ENCODE measurements around the gene SLC35G3. TPM values are rescaled to one million over a fixed set of nuclear protein-coding genes. Genes with fewer than 3 reads are reported as not detected.
A peak's percentile ranks its signal among the peaks of the same experiment; 100 is the strongest.

Gene SLC35G3
- total and polyA plus RNA-seq, 2 experiments from 2014 or later: not detected

DNA sequence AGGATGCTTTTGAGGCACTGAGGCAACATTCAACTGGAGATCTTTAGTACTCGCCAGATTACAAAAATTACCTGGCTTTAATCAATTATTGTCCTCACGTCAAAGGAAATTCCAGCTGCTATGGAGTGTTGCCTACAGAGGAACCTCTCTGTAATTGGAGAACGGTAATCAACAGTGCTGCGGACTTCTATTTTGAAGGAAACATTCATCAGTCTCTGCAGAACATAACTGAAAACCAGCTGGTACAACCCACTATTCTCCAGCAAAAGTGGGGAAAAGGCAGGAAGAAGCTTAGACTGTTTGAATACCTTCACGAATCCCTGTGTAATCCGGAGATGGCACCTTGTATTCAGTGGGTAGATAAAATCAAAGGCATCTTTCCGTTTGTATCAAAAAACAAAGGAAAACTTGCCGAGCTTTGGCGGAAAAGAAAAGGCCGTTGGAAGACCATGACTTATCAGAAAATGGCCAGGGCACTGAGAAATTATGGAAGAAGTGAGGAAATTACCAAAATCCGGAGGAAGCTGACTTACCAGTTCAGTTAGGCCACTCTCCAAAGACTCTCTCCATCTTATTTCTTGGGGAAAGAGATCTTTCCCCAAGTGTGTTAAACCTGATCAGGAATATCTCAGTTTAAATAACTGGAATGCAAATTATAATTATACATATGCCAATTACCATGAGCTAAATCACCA is 3.0 kb downstream of the SLC35G3 start:
- H2AFZ ChIP-seq: peak overlapping the region; percentile 69
- H3K79me2 ChIP-seq (replicated peaks; ENCODE audit: insufficient read depth): no peaks in the 10 kb centered on the region
- H3K27ac ChIP-seq (ENCODE audit: low read depth): no peak overlapping the region
- Mint-ChIP-seq H3K4me1 (no peaks in the 10 kb centered on the region), H3K36me3 (ENCODE audit: low read depth) (peaks cover 9% of the 10 kb centered on the region; the same call in 2 of the 3 replicates), H3K27me3 (ENCODE audit: insufficient read depth, low read depth, poor library complexity) (no peaks in the 10 kb centered on the region), H3K27ac (no peak overlapping the region), H3K4me3 (no peak overlapping the region), H3K9me3 (peaks cover 16% of the 10 kb centered on the region)
- H3F3A ChIP-seq (replicated peaks; ENCODE audit: low read depth): no peaks in the 10 kb centered on the region
- no peaks in the 10 kb centered on the region for H3K36me3 ChIP-seq (ENCODE audit: insufficient read depth)
- no peaks in the 10 kb centered on the region for H4K20me1 ChIP-seq (replicated peaks; ENCODE audit: insufficient read depth)
- H3K27me3 ChIP-seq (ENCODE audit: insufficient read depth): no peaks in the 10 kb centered on the region
- DNase-seq (ENCODE audit: low spot score): no peak
- TF ChIP-seq, protein P1, sequence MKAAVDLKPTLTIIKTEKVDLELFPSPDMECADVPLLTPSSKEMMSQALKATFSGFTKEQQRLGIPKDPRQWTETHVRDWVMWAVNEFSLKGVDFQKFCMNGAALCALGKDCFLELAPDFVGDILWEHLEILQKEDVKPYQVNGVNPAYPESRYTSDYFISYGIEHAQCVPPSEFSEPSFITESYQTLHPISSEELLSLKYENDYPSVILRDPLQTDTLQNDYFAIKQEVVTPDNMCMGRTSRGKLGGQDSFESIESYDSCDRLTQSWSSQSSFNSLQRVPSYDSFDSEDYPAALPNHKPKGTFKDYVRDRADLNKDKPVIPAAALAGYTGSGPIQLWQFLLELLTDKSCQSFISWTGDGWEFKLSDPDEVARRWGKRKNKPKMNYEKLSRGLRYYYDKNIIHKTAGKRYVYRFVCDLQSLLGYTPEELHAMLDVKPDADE (IDR thresholded peaks at IDR 0.05): no peak
- no peak for TF ChIP-seq EZH2phosphoT487 (IDR thresholded peaks at IDR 0.05; ENCODE audit: unreplicated experiment)
- no peak for TF ChIP-seq EZH2 (IDR thresholded peaks at IDR 0.05; ENCODE audit: low read depth, unreplicated experiment)
- no peak for TF ChIP-seq ZNF114 (CRISPR knock-in tag; IDR thresholded peaks at IDR 0.05)
- TF ChIP-seq JUNB (IDR thresholded peaks at IDR 0.05; ENCODE audit: unreplicated experiment): no peak
- TF ChIP-seq, protein P2, sequence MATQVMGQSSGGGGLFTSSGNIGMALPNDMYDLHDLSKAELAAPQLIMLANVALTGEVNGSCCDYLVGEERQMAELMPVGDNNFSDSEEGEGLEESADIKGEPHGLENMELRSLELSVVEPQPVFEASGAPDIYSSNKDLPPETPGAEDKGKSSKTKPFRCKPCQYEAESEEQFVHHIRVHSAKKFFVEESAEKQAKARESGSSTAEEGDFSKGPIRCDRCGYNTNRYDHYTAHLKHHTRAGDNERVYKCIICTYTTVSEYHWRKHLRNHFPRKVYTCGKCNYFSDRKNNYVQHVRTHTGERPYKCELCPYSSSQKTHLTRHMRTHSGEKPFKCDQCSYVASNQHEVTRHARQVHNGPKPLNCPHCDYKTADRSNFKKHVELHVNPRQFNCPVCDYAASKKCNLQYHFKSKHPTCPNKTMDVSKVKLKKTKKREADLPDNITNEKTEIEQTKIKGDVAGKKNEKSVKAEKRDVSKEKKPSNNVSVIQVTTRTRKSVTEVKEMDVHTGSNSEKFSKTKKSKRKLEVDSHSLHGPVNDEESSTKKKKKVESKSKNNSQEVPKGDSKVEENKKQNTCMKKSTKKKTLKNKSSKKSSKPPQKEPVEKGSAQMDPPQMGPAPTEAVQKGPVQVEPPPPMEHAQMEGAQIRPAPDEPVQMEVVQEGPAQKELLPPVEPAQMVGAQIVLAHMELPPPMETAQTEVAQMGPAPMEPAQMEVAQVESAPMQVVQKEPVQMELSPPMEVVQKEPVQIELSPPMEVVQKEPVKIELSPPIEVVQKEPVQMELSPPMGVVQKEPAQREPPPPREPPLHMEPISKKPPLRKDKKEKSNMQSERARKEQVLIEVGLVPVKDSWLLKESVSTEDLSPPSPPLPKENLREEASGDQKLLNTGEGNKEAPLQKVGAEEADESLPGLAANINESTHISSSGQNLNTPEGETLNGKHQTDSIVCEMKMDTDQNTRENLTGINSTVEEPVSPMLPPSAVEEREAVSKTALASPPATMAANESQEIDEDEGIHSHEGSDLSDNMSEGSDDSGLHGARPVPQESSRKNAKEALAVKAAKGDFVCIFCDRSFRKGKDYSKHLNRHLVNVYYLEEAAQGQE (IDR thresholded peaks at IDR 0.05; ENCODE audit: unreplicated experiment): no peak
- TF ChIP-seq CREB1 (CRISPR knock-in tag; IDR thresholded peaks at IDR 0.05; ENCODE audit: low read depth): no peak
- no peak for TF ChIP-seq POLR2AphosphoS5 (IDR thresholded peaks at IDR 0.05; ENCODE audit: low read depth)
- TF ChIP-seq, protein P3, sequence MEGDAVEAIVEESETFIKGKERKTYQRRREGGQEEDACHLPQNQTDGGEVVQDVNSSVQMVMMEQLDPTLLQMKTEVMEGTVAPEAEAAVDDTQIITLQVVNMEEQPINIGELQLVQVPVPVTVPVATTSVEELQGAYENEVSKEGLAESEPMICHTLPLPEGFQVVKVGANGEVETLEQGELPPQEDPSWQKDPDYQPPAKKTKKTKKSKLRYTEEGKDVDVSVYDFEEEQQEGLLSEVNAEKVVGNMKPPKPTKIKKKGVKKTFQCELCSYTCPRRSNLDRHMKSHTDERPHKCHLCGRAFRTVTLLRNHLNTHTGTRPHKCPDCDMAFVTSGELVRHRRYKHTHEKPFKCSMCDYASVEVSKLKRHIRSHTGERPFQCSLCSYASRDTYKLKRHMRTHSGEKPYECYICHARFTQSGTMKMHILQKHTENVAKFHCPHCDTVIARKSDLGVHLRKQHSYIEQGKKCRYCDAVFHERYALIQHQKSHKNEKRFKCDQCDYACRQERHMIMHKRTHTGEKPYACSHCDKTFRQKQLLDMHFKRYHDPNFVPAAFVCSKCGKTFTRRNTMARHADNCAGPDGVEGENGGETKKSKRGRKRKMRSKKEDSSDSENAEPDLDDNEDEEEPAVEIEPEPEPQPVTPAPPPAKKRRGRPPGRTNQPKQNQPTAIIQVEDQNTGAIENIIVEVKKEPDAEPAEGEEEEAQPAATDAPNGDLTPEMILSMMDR (conservative IDR thresholded peaks at IDR 0.05; ENCODE audit: low read depth in 2 of 2): no peak
- TF ChIP-seq STAT1 (IDR thresholded peaks at IDR 0.05; ENCODE audit: unreplicated experiment): no peak
- no peak for TF ChIP-seq NANOG (IDR thresholded peaks at IDR 0.05; ENCODE audit: borderline replicate concordance)
- TF ChIP-seq ZNF331 (CRISPR knock-in tag; IDR thresholded peaks at IDR 0.05; ENCODE audit: low read depth): no peak
- TF ChIP-seq, protein P4, sequence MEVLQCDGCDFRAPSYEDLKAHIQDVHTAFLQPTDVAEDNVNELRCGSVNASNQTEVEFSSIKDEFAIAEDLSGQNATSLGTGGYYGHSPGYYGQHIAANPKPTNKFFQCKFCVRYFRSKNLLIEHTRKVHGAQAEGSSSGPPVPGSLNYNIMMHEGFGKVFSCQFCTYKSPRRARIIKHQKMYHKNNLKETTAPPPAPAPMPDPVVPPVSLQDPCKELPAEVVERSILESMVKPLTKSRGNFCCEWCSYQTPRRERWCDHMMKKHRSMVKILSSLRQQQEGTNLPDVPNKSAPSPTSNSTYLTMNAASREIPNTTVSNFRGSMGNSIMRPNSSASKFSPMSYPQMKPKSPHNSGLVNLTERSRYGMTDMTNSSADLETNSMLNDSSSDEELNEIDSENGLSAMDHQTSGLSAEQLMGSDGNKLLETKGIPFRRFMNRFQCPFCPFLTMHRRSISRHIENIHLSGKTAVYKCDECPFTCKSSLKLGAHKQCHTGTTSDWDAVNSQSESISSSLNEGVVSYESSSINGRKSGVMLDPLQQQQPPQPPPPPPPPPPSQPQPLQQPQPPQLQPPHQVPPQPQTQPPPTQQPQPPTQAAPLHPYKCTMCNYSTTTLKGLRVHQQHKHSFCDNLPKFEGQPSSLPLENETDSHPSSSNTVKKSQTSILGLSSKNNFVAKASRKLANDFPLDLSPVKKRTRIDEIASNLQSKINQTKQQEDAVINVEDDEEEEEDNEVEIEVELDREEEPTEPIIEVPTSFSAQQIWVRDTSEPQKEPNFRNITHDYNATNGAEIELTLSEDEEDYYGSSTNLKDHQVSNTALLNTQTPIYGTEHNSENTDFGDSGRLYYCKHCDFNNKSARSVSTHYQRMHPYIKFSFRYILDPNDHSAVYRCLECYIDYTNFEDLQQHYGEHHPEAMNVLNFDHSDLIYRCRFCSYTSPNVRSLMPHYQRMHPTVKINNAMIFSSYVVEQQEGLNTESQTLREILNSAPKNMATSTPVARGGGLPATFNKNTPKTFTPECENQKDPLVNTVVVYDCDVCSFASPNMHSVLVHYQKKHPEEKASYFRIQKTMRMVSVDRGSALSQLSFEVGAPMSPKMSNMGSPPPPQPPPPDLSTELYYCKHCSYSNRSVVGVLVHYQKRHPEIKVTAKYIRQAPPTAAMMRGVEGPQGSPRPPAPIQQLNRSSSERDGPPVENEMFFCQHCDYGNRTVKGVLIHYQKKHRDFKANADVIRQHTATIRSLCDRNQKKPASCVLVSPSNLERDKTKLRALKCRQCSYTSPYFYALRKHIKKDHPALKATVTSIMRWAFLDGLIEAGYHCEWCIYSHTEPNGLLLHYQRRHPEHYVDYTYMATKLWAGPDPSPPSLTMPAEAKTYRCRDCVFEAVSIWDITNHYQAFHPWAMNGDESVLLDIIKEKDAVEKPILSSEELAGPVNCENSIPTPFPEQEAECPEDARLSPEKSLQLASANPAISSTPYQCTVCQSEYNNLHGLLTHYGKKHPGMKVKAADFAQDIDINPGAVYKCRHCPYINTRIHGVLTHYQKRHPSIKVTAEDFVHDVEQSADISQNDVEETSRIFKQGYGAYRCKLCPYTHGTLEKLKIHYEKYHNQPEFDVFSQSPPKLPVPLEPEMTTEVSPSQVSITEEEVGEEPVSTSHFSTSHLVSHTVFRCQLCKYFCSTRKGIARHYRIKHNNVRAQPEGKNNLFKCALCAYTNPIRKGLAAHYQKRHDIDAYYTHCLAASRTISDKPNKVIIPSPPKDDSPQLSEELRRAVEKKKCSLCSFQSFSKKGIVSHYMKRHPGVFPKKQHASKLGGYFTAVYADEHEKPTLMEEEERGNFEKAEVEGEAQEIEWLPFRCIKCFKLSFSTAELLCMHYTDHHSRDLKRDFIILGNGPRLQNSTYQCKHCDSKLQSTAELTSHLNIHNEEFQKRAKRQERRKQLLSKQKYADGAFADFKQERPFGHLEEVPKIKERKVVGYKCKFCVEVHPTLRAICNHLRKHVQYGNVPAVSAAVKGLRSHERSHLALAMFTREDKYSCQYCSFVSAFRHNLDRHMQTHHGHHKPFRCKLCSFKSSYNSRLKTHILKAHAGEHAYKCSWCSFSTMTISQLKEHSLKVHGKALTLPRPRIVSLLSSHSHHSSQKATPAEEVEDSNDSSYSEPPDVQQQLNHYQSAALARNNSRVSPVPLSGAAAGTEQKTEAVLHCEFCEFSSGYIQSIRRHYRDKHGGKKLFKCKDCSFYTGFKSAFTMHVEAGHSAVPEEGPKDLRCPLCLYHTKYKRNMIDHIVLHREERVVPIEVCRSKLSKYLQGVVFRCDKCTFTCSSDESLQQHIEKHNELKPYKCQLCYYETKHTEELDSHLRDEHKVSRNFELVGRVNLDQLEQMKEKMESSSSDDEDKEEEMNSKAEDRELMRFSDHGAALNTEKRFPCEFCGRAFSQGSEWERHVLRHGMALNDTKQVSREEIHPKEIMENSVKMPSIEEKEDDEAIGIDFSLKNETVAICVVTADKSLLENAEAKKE (CRISPR knock-in tag; IDR thresholded peaks at IDR 0.05): no peak
- no peak for ATAC-seq
- peaks cover 5% of the 10 kb centered on the region; the same call in 1 of the 2 replicates for H3K9me2 ChIP-seq (ENCODE audit: insufficient read depth)
- H3K4me1 ChIP-seq (ENCODE audit: insufficient read depth): no peaks in the 10 kb centered on the region; the same call in 1 of the 2 replicates
- no peak overlapping the region for H3K4me3 ChIP-seq
- H3K4me2 ChIP-seq: no peak overlapping the region
